HepG2 (cell line): Measurements from ENCODE around the gene KCTD5. TPM values are rescaled to one million over a fixed set of nuclear protein-coding genes. Genes with fewer than 3 reads are reported as not detected.

Source experiments
- CENPT ChIP-seq: sonication (generic); formaldehyde crosslinking; IDR thresholded peaks from 2 replicates; pipeline ENCODE4 v1.8.0; 2022; ENCODE audit warnings: low read depth, mild to moderate bottlenecking, moderate library complexity, missing genetic modification reagents
- FOXM1 ChIP-seq: sonication (generic); formaldehyde crosslinking; IDR thresholded peaks from 2 replicates; pipeline ENCODE4 v1.5.0; 2020; ENCODE audit warnings: missing genetic modification reagents
- GABPB1 ChIP-seq: IDR thresholded peaks from 2 replicates; pipeline ENCODE4 v1.6.1; 2016; ENCODE audit warnings: mild to moderate bottlenecking, missing genetic modification reagents, moderate library complexity, missing compliant biosample characterization
- HOMEZ ChIP-seq: IDR thresholded peaks from 2 replicates; pipeline ENCODE4 v1.6.1; 2016; ENCODE audit warnings: low read depth
- KAT7 ChIP-seq: IDR thresholded peaks from 2 replicates; pipeline ENCODE4 v1.6.1; 2018; ENCODE audit warnings: borderline replicate concordance, missing compliant biosample characterization
- MAFG ChIP-seq: sonication (generic); formaldehyde crosslinking; IDR thresholded peaks from 2 replicates; pipeline ENCODE4 v1.5.1; 2020; ENCODE audit warnings: mild to moderate bottlenecking, missing genetic modification reagents
- MBNL3 ChIP-seq: fragments of 250-450 bp; sonication (Bioruptor Pico); conservative IDR thresholded peaks from 2 replicates; pipeline ENCODE4 v1.8.0; 2022; ENCODE audit warnings: mild to moderate bottlenecking, inconsistent platforms
- MIER2 ChIP-seq: IDR thresholded peaks from 2 replicates; pipeline ENCODE4 v1.6.1; 2016; ENCODE audit warnings: missing biosample characterization, missing genetic modification reagents
- MIER3 ChIP-seq: IDR thresholded peaks from 2 replicates; pipeline ENCODE4 v1.6.1; 2016; ENCODE audit warnings: missing compliant biosample characterization, borderline replicate concordance
- PBX3 ChIP-seq: sonication (generic); formaldehyde crosslinking; IDR thresholded peaks from 2 replicates; pipeline ENCODE4 v1.8.1; 2023; ENCODE audit warnings: missing genetic modification reagents, inconsistent platforms, borderline replicate concordance
- PLSCR1 ChIP-seq: sonication (generic); formaldehyde crosslinking; IDR thresholded peaks from 2 replicates; pipeline ENCODE4 v1.5.0; 2020; ENCODE audit warnings: missing genetic modification reagents, mild to moderate bottlenecking, borderline replicate concordance
- RCOR2 ChIP-seq: IDR thresholded peaks from 2 replicates; pipeline ENCODE4 v1.6.1; 2016; ENCODE audit warnings: missing biosample characterization, missing genetic modification reagents
- TCF7 ChIP-seq: sonication (generic); IDR thresholded peaks from 2 replicates; pipeline ENCODE4 v1.6.1; 2016; ENCODE audit warnings: antibody characterized with exemption, low read depth
- THAP11 ChIP-seq: IDR thresholded peaks from 2 replicates; pipeline ENCODE4 v1.6.1; 2016; ENCODE audit warnings: missing biosample characterization, missing genetic modification reagents
- UBTF ChIP-seq: sonication (generic); formaldehyde crosslinking; IDR thresholded peaks from 2 replicates; pipeline ENCODE4 v1.4.0; 2020; ENCODE audit warnings: mild to moderate bottlenecking, missing genetic modification reagents
- ZBTB20 ChIP-seq: sonication (generic); formaldehyde crosslinking; IDR thresholded peaks from 2 replicates; pipeline ENCODE4 v1.8.1; 2023; ENCODE audit warnings: missing genetic modification reagents, low read depth, mild to moderate bottlenecking, borderline replicate concordance
- ZFP82 ChIP-seq: sonication (generic); formaldehyde crosslinking; IDR thresholded peaks from 2 replicates; pipeline ENCODE4 v1.5.1; 2020; ENCODE audit warnings: mild to moderate bottlenecking, missing genetic modification reagents, borderline replicate concordance
- ZMYM3 ChIP-seq: sonication (generic); formaldehyde crosslinking; IDR thresholded peaks from 2 replicates; pipeline ENCODE4 v1.5.1; 2020; ENCODE audit warnings: mild to moderate bottlenecking, missing genetic modification reagents
- ZNF253 ChIP-seq: sonication (generic); formaldehyde crosslinking; IDR thresholded peaks from 2 replicates; pipeline ENCODE4 v1.8.0; 2022; ENCODE audit warnings: mild to moderate bottlenecking, missing genetic modification reagents, borderline replicate concordance
- ZNF414 ChIP-seq: sonication (generic); formaldehyde crosslinking; IDR thresholded peaks from 2 replicates; pipeline ENCODE4 v1.5.0; 2020; ENCODE audit warnings: missing genetic modification reagents
- ZNF839 ChIP-seq: sonication (generic); formaldehyde crosslinking; IDR thresholded peaks from 2 replicates; pipeline ENCODE4 v1.4.0; 2020; ENCODE audit warnings: missing genetic modification reagents, mild to moderate bottlenecking, borderline replicate concordance
- ZSCAN21 ChIP-seq: sonication (generic); formaldehyde crosslinking; IDR thresholded peaks from 2 replicates; pipeline ENCODE4 v1.8.0; 2022; ENCODE audit warnings: mild to moderate bottlenecking, missing genetic modification reagents, moderate library complexity, borderline replicate concordance
- ZSCAN9 ChIP-seq: IDR thresholded peaks from 2 replicates; pipeline ENCODE4 v1.6.1; 2016; ENCODE audit warnings: borderline replicate concordance
- polyA plus RNA-seq, 8 experiments: library from polyadenylated mRNA; depleted of rRNA in 3 of 8; stranded (reverse) in 7 of 8; unstranded in 1 of 8; fragments of >200 nt; fragmentation: Illumina TruSeq in 4 of 8; extraction: Trizol in 4 of 8; gene quantifications; 2 replicates each; pipeline versions ENCODE4 v1.2.1 to v1.2.3, GENCODE V29; 2011 to 2016; ENCODE audit warnings: low read depth in 4 of 8, missing spikeins in 1 of 8, mixed read lengths in 1 of 8; ENCODE audit not compliant: insufficient read depth in 1 of 8
- total RNA-seq, 5 experiments: library from RNA; depleted of rRNA; stranded (reverse); fragments of >200 nt; fragmentation: Illumina TruSeq; extraction: Trizol; gene quantifications; 2 replicates each; pipeline ENCODE4 v1.2.3, GENCODE V29; 2016; ENCODE audit warnings: low read depth in 1 of 5

Gene KCTD5
- total and polyA plus RNA-seq, 2 of the 13 experiments (the other 11 are each of a cell fraction or from before 2014, with no cell fraction given): 25.4 to 29.8 TPM

GRCh38 chr16:2682209-2683021, at the start of gene KCTD5 (continued):
- no peak for TF ChIP-seq PLSCR1 (CRISPR knock-in tag)
- peak; percentile 52; the same call in 1 of the 2 replicates for TF ChIP-seq ZNF839
- TF ChIP-seq PBX3 (CRISPR knock-in tag): peak; percentile 73; the same call in 1 of the 2 replicates
- no peak; the same call in 1 of the 2 replicates for TF ChIP-seq ZMYM3 (CRISPR knock-in tag)
- TF ChIP-seq KAT7 (CRISPR knock-in tag): peak; percentile 98
- TF ChIP-seq ZNF414 (CRISPR knock-in tag): peak; percentile 74; the same call in 1 of the 2 replicates
- 0 out of 2 replicates have a peak, but pooled peaks have one; percentile 46 for TF ChIP-seq FOXM1
- TF ChIP-seq ZBTB20 (CRISPR knock-in tag): peak; percentile 21; the same call in 1 of the 2 replicates
- peak; percentile 98 for TF ChIP-seq ZSCAN9 (CRISPR knock-in tag)
- no peak for TF ChIP-seq MAFG (CRISPR knock-in tag)
- peak; percentile 82; the same call in 1 of the 2 replicates for TF ChIP-seq MIER2 (CRISPR knock-in tag)
- peak; percentile 97 for TF ChIP-seq THAP11 (CRISPR knock-in tag)
- TF ChIP-seq UBTF: peak; percentile 97
- no peak for TF ChIP-seq ZNF253 (CRISPR knock-in tag)
- no peak for TF ChIP-seq TCF7
- TF ChIP-seq GABPB1 (CRISPR knock-in tag): peak; percentile 98
- no peak for TF ChIP-seq ZFP82
- TF ChIP-seq MIER3 (CRISPR knock-in tag): peak; percentile 77; the same call in 1 of the 2 replicates
- TF ChIP-seq ZSCAN21 (CRISPR knock-in tag): peak; percentile 78; the same call in 1 of the 2 replicates
- TF ChIP-seq MBNL3 (CRISPR knock-in tag): no peak
- TF ChIP-seq RCOR2 (CRISPR knock-in tag): no peak; the same call in 1 of the 2 replicates
- no peak for TF ChIP-seq CENPT (CRISPR knock-in tag)
- TF ChIP-seq HOMEZ: peak; percentile 36; the same call in 1 of the 2 replicates
